Activated CD4-positive, alpha-beta T cell treated with anti-CD3 and anti-CD28 coated beads, Interleukin-2, Interleukin-4, amounts not matched to agents 100 ng/mL and 50 ng/mL, durations not matched to agents 16 hours and 8 hours (primary cell): ENCODE results near the gene CHPT1.
A peak's percentile ranks its signal among the peaks of the same experiment; 100 is the strongest.
"Not testable (repeated sequence)": the region's sequence is repeated elsewhere in the genome, so short reads cannot be mapped to it uniquely, and the experiment has no call there.

Source experiments
- DNase-seq: peaks from one replicate; pipeline ENCODE4 v3.0.0-alpha.2; 2020; ENCODE audit warnings: low spot score

Gene CHPT1

GRCh38 chr12:101697197-101697929, at the start of gene CHPT1:
Gene CHPT1, plus strand, starts transcription at chr12:101697640. Its CDS starts 222 bp downstream, at chr12:101697862.
- DNase-seq, result peak; percentile 74

GRCh38 chr12:101647711-101648110, 49.7 kb upstream of the CHPT1 start:
- no peak for DNase-seq

- no peak for DNase-seq
Measured at GRCh38 chr12:101648195-101648594, 49.2 kb upstream of the CHPT1 start.

GRCh38 chr12:101650346-101651117, 46.9 kb upstream of the CHPT1 start:
- no peak for DNase-seq

- no peak for DNase-seq
Measured at GRCh38 chr12:101653030-101653429, 44.4 kb upstream of the CHPT1 start.

GRCh38 chr12:101653503-101653902, 43.9 kb upstream of the CHPT1 start:
- DNase-seq, result no peak

GRCh38 chr12:101654442-101654841, 43.0 kb upstream of the CHPT1 start:
- DNase-seq, result no peak

GRCh38 chr12:101655393-101655792, 42.0 kb upstream of the CHPT1 start:
- no peak for DNase-seq

- DNase-seq, result not testable (repeated sequence)
Measured at GRCh38 chr12:101660662-101661061, 36.8 kb upstream of the CHPT1 start.

GRCh38 chr12:101663298-101663697, 34.1 kb upstream of the CHPT1 start:
- DNase-seq, result no peak

- no peak for DNase-seq
Measured at GRCh38 chr12:101664992-101665391, 32.4 kb upstream of the CHPT1 start.

- no peak for DNase-seq
Measured at GRCh38 chr12:101666052-101666728, 31.2 kb upstream of the CHPT1 start.

GRCh38 chr12:101667591-101667990, 29.8 kb upstream of the CHPT1 start:
- DNase-seq, result no peak

GRCh38 chr12:101670007-101670671, 27.3 kb upstream of the CHPT1 start:
- peak; percentile 32 for DNase-seq

- peak; percentile 37 for DNase-seq
Measured at GRCh38 chr12:101671157-101671791, 26.2 kb upstream of the CHPT1 start.

GRCh38 chr12:101671833-101672232, 25.6 kb upstream of the CHPT1 start:
- DNase-seq, result no peak

GRCh38 chr12:101675555-101675954, 21.9 kb upstream of the CHPT1 start:
- DNase-seq, result no peak

- not testable (repeated sequence) for DNase-seq
Measured at GRCh38 chr12:101676497-101676896, 20.9 kb upstream of the CHPT1 start.

GRCh38 chr12:101678081-101678480, 19.4 kb upstream of the CHPT1 start:
- no peak for DNase-seq

GRCh38 chr12:101680240-101680639, 17.2 kb upstream of the CHPT1 start:
- no peak for DNase-seq

GRCh38 chr12:101680647-101681046, 16.8 kb upstream of the CHPT1 start:
- no peak for DNase-seq

- DNase-seq, result not testable (repeated sequence)
Measured at GRCh38 chr12:101681627-101682026, 15.8 kb upstream of the CHPT1 start.
